ENCODE measurements around the gene LSAMP. TPM values are rescaled to one million over a fixed set of nuclear protein-coding genes. Genes with fewer than 3 reads are reported as not detected.
A peak's percentile ranks its signal among the peaks of the same experiment; 100 is the strongest.
"Not testable (repeated sequence)": the region's sequence is repeated elsewhere in the genome, so short reads cannot be mapped to it uniquely, and the experiment has no call there.

Gene LSAMP
- total RNA-seq, 1 donor from 2014 or later, result 19.9 TPM

DNA sequence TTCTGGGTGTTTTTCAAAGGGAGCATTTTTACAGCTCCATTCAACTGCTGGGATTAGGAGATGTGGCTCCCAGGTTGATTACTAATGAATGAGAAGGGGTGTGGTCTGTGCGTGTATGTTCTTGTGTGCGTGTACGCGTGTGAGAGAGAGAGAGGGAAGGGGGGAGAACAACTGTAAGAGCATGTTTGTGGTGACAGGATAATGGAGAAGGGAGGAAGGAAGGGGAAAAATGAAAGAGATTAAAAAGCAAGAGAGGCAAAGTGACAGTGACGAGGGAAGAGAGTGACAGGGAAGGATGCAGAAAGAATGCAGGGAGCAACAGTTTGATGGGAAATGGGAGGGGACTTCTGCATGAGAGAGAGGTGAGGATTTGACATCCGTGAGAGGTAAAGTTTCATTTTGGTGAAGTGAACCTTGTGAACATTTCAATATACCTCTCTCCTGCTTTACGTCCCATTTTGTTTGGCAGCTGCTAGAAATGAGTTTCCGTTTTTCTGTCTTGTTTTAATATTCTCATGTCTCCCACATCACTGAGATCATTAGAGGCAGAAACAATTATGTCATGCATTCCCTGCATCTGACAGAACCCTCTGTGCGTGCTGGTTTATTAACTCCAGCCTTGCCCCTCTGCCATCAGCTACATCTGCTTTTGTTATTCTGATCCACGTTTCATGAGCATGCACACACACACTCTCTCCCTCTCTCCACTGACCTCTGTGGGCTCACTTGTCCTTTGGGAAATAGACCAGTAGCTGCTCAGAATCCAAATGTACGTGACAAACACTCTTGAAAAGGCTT, 660.3 kb downstream of the LSAMP start:
- ATAC-seq (peak; percentile 3), DNase-seq (no peak)
- intact Hi-C loops (cut with micrococcal nuclease), result no loop called here

DNA sequence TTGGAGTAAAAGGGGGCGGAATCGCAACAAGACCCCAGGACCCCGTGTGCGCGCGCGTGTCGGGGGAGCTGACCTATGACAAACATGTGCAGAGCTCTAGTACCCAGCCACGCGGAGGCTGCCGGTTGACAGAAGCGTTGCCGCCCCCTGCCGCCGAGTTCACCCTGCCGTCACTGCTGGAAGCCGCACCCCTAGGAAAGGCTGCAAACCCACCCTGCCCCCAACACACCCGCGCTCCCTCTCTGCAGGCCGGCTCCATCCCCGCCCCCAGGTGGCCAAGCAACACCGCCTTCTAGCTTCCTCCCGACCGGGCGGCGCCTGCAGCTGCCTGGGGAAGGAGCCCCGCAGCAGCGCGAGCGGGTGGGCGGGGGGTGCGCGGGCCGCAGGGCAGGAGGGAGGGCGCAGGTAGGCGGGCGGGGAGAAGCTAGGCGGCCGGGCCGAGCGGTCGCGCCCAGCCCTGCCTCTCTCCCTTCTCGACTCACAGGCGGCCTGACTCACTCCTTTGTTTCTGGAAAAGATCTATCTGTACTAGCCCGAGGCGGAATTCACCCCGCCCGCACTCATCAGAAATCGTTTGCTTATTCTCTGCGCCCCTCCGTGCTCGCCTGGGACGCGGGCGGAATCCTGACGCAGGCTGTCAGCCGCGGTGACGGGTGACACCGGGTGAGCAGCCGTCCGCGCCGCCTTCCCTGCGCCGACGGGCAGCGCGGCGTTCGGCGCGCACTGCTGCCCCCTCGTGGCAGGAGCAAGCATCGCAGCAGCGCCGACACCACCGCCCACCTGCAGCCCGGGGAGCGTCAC, 661.1 kb downstream of the LSAMP start:
- intact Hi-C loops (cut with micrococcal nuclease), result no loop called here
- ATAC-seq, result peak; percentile 97
- peak; percentile 94 for DNase-seq

DNA sequence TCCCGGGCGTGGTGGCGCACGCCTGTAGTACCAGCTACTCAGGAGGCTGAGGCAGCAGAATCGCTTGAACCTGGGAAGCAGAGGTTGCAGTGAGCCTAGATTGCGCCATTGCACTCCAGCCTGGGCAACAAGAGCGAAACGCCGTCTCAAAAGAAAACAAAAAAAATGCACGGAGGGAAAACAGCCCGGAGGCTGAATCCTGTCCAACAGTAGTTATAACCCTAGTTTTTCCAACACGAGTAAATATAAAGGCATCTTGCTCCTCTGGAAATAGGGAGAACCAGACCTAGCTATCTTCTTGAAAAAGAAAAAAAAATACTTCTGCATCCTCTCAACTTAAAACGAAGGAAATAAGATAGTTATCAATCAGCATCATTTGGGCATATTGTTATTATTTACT, 661.9 kb downstream of the LSAMP start:
- intact Hi-C loops (cut with micrococcal nuclease); ATAC-seq; DNase-seq: not testable (repeated sequence)

DNA sequence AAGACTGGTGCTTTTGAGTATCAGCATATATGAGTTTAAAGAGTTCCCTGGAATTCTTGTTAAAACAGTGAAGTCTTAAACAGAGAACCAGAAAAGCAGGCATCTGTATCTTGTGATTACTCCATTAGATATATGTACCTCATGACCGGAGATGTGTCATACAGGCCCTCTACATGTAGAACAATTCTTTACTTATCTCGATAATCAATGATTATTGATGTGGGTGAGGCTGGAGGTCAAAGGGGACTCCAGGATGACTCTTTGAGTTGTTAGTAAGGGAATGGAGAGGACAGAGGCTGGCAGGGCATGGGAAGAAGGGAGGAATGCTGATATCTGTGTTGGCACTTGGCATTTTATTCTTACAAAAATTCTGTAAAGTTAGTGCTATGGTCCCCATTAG, 666.3 kb downstream of the LSAMP start:
- intact Hi-C loops (cut with micrococcal nuclease), result no loop called here
- ATAC-seq, result no peak

GRCh38 chr3:115772951-115773350, 672.3 kb downstream of the LSAMP start:
- intact Hi-C loops (cut with micrococcal nuclease), result no loop called here
- ATAC-seq (no peak), DNase-seq (no peak)

More for the DNA sequence above, 666.3 kb downstream of the LSAMP start:
- DNase-seq, result no peak

DNA sequence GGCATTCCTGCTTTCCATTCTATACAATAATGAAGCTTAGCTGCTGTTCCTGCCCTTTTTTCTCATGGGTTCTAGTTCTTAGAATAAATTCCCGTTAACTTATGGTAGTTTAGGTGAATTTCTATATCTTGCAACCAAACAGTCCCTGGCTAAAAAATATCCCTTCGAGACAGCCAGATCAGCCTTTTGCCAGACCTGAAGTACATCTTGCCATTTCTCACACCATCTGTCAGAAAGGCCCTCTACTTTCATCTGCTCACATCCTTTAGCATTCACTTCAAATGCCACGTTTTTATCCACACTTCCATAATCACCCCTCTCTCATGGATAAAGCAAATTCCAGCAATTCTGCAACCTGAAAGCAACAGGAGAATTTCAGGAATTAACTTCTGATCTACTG, 676.6 kb downstream of the LSAMP start:
- intact Hi-C loops (cut with micrococcal nuclease), result no loop called here
- DNase-seq, result no peak
- ATAC-seq, result no peak

DNA sequence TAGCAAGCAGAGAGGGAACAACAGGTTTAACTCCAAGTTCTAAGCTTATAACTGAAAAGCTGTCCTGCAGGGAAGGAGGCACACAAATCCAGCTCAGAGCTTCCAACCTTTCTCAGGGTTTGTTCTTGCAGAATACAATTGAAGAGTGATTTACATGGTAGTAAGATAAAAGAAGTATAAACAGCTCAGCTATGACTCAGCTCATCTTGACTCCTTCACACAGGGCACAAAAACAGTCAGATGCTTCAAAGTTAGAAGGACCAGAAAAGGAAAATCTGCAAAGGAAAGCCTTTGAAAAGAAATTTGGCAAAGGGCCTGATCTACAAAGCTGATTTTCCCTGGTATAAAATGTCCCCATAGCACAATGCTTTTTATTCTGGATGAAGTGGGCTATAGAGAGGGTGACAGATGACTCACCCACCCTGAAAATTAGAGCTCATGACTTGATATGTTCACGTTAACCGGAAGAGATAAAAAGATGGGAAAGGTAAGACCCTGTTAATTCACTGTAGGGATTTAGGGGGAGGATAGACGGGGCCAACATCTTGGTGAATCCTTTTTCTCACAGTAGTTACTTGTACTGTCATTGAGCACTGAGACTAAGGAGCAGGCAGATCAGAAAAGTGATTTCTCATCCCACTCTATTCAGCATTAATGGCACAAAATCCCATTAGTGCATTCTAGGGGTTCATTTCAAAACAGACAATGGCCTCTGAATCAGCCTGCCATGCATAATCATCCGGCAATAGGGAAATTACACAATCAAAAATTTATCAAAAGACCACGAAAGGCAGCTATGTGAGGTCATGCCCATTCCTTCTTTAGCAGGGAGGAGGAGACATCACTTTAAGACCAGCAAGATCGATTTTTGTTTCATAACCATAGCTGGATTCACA, 678.5 kb downstream of the LSAMP start:
- ATAC-seq (peak; percentile 43), DNase-seq (no peak)
- intact Hi-C loops (cut with micrococcal nuclease), result no loop called here

- intact Hi-C loops (cut with micrococcal nuclease), result no loop called here
- no peak for DNase-seq
- no peak for ATAC-seq
Observed at GRCh38 chr3:115761927-115762305, 683.4 kb downstream of the LSAMP start.

DNA sequence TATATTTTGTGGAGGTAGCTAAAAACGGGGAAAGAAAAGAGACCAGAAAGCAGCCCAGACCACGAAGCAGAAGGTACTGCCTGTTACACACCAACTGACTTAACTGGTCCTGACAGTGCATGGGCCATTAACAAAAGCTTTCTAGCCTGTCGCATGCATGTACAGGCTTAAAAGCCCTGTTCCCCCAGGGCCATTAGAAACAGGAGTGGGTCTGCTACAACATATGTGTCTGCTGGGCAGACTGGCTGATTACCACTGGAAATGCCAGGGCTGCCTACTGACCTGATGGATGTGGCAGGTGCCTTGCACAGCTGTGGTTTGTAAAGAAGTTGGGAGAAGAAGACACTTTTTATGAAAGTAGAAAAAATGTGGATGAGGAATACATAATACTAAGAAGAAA, 684.6 kb downstream of the LSAMP start:
- ATAC-seq (no peak), DNase-seq (no peak)
- intact Hi-C loops (cut with micrococcal nuclease), result no loop called here

DNA sequence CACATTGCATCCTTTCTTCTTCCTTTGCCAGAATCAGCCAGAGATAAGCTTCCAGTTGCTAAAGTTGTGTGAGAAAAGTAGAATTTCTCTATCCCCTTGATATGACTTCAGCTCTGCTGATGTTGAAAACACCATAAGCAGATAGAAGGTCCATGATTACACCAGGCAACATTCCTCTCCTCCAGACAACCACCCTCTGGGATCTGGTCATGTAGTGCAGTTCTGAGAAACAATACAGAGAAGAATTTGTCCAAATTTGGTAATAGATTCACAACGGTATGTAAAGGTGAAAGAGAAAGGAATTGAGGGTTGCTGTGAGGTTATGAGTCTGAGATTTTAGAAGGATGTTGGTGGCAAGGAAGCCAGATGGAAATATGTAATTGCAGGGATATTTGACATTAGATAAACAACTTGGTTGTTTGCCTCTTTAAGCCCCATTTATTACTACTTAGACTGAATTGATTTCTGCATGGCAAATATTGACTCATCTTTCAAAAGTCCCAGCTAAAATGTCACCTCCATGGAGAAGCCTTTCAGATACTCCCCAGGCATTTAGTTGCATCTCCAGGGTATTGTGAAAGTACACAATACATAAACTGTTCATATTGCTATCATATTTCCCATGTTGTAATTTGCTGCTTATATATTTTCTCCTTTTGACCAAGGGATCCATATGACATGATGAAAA, 687.1 kb downstream of the LSAMP start:
- intact Hi-C loops (cut with micrococcal nuclease), result no loop called here
- no peak for DNase-seq
- no peak for ATAC-seq

- ATAC-seq; DNase-seq; intact Hi-C loops (cut with micrococcal nuclease): not testable (repeated sequence)
Observed at GRCh38 chr3:115752978-115753377, 692.3 kb downstream of the LSAMP start.

Measured in left ventricle myocardium superior (tissue), 1 donor.